GM19025 (cell line): ENCODE measurements around the gene TMEM117.
"Not testable (repeated sequence)": the region's sequence is repeated elsewhere in the genome, so short reads cannot be mapped to it uniquely, and the experiment has no call there.

Experiments
- ATAC-seq: cut with Tn5 transposase; IDR thresholded peaks from one replicate; pipeline ENCODE4 v1.9.1; 2021; ENCODE audit warnings: mild to moderate bottlenecking, low read depth, moderate library complexity; ENCODE audit not compliant: unreplicated experiment

The TMEM117 gene

GRCh38 chr12:44358636-44359035, 522.8 kb downstream of the TMEM117 start:
- ATAC-seq: no peak

DNA sequence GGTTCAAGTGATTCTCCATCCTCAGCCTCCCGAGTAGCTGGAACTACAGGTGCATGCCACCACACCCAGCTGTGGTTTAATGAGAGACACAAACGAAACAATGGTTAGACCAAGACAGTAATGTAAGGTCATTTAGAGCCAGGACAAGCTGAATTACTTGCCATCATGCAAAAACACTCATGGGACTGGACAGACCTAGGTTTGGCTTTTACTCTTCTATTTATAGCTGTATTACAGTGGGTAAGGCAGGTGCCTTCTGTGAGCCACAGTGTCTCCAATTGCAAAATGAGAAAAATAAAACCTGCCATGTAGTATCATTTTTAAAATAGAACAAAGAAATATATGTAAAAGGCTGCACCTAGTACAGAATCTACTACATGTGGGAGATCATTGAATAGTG, 527.1 kb downstream of the TMEM117 start:
- no peak for ATAC-seq

GRCh38 chr12:44367136-44367535, 531.3 kb downstream of the TMEM117 start:
- no peak for ATAC-seq

- ATAC-seq: no peak
These were observed 532.0 kb downstream of the TMEM117 start for GRCh38 chr12:44367916-44368315.

GRCh38 chr12:44369998-44370397, 534.1 kb downstream of the TMEM117 start:
- ATAC-seq: no peak

GRCh38 chr12:44370982-44371381, 535.1 kb downstream of the TMEM117 start:
- no peak for ATAC-seq

DNA sequence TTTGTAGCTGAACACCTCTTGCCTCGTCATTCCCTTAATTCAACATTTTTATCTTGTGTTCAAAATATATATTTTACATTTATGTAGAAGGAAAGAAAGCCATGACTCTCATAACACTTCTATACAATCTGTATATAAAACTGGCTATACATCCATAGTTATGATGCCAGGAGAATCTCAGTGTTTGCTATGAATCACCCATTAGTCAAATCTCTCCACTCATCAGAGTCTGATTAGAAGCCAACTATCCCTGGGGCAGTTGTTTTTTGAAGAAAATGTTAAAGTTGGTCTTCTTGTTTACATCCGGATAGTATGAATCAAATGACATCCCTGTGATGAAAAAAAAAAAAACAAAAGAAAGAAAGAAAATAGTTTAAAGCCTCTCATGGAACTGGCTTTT, 536.4 kb downstream of the TMEM117 start:
- no peak for ATAC-seq

- no peak for ATAC-seq
These were observed 539.8 kb downstream of the TMEM117 start for GRCh38 chr12:44375694-44376093.

DNA sequence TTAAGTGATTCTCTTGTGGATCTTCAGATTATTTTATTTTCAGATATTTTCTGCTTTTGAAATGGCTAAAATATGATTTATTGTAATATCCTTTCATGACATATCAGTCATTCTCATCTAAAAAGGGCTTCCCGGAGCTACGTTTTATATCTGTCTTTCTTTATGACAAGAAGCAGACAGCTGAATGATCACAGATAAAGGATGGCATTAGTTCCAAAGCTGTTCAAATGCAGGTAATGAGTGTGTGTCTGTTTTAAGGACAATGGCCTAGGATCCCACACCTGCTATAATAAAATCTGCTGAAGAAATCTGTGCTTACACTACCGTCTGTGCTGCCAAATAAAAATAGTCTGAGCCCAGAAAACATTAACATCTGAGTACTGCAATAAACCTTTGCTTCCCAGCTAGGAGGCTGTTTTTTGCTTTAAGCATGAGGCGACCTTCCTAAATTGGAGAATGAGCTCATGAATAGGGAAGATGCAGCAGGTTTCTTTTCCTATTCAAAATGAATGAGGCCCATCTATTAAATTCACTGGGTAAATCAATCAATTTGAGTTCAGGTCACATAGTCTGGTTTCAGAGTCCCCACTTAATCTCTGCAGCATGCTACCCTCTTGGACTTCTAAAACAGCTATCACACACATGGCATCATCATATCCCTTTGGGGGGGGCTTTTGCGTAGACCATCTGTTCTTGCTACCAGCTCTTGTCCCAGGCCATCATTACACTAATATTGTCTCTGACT, 541.7 kb downstream of the TMEM117 start:
- no peak for ATAC-seq

DNA sequence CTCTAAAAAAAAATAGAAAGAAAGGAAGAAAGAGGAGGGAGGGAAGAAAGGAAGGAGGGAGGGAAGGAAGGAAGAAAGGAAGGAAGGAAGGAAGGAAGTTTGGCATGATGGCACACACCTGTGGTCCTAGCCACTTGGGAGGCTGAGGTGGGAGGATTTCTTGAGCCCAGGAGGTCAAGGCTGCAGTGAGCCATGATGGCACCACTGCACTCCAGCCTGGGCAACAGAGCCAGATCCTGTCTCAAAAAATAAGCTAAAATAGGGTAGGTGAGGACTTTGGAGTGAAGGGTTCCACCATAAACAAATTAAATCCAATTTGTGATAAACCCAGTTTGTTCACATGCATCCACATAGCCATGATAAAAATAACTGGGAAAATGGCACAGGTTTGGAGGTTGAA, 543.2 kb downstream of the TMEM117 start:
- ATAC-seq: not testable (repeated sequence)

- ATAC-seq: no peak
These were observed 544.0 kb downstream of the TMEM117 start for GRCh38 chr12:44379831-44380230.

DNA sequence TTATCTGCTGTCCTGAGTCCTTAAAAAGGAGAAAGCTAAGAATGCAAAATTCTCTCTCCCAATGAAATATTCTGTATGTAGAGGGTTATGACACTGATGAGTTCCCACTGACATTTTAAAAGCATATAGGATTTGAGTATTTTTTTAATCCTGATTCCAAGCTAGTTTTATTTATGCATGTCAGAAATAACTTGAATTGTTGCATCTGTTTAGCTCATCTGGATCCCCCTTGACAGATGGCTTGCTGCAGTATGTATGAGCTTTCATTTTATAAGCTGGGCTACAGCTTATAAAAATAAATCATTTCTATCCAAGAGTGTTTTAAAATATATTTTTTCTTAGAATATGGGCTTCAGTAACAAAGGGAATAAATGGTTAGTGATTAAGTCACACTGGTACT, 545.0 kb downstream of the TMEM117 start:
- no peak for ATAC-seq

DNA sequence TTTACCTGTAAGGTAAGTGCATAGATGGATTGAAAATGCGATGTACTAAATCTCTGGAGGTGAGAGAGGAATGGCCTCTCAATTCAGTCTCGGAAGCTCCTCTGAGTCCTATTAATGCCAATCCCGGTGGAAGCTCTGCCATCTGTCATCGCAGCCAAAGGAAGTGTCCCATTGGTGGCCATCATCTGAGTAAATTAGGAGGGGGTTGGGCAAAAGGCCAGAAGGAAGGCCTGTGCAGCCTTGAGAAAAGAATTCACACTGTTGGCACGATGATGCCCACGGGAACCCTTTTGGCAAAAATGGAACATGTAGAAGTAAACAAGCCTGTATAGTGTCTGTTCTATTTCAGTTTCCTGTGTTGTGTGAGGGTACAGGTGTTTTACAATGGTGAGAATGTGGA, 545.5 kb downstream of the TMEM117 start:
- no peak for ATAC-seq

GRCh38 chr12:44384136-44384535, 548.3 kb downstream of the TMEM117 start:
- ATAC-seq: no peak

- ATAC-seq: no peak
These were observed 550.1 kb downstream of the TMEM117 start for GRCh38 chr12:44385964-44386363.

DNA sequence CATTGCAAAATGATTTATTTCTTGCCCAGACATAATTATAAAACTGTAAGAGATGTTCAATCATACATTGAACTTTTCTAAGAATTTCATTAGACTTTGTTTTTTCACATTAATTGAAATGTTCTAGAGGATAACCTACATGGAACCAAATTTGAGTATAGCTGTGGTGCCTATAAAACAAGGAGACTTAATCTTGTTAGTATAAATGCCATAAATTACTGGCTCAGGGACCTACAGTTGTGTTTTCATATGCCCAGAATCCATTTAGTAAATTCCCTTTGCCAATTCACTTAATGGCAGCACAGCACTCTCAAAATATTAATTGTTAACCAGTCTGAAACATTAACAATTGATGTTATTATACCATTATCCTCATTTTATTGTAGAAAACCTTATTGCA, 551.7 kb downstream of the TMEM117 start:
- no peak for ATAC-seq

DNA sequence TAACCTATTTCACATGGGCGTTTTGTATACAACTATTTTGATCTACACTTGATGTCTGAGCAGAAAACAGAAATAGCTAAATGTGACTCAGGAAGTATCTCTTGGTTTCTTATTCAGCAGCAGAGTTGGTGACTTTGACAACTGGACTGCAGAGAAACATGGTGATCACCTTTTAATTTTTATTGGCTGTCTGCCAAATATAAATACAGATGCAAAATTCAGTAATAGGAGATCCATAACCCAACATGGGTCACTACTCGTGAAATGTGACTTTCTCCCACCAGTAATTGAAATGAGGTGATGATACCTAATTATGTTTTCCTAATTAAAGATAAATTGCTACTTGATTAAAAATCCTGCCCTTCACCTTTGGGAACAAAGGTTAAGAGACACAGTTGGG, 553.2 kb downstream of the TMEM117 start:
- ATAC-seq: no peak

GRCh38 chr12:44389896-44390295, 554.0 kb downstream of the TMEM117 start:
- no peak for ATAC-seq

- ATAC-seq: no peak
These were observed 561.8 kb downstream of the TMEM117 start for GRCh38 chr12:44397631-44398030.

GRCh38 chr12:44403185-44403584, 567.3 kb downstream of the TMEM117 start:
- ATAC-seq: no peak

DNA sequence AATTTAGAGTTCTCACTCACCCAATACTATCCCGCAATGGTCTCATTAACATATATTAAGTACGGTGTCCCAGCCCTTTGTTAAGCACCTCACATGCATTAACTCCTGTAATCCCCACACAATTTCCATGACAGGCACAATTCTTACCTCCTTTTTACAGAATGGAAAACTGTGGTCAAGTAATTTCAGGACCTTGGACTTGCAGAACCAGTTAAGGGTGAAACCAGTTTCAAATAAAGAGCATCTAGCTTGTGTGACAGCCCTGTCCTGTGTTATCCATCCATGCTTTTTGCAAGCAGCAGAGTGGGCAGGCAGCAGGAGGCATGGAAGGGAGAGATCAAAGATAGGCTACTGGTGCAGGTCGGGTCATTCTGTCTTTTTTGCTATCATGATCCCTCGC, 569.4 kb downstream of the TMEM117 start:
- no peak for ATAC-seq

GRCh38 chr12:44422559-44422958, 586.7 kb downstream of the TMEM117 start:
- ATAC-seq: no peak

DNA sequence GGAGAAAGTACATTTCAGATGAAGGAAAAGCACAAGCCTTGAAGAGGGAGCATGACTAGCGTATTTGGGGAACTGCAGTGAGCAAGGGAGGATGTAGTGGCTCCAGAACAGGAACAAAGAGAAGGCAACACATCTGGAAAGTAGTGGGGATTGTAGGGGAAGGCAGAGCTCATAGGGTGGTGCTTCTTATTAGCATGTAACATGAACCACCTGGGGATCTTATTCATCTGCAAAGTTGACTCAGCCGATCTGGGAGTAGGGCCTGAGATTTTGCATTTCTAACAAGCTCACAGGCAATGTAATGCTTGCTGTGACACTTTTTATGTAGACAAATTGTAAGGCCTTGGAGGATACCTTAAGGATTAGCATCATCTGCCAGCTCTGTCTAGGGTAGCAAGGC, 592.9 kb downstream of the TMEM117 start:
- ATAC-seq: no peak
